GM18951 (cell line): ENCODE data around the gene RIC1.
"Not testable (repeated sequence)": the region's sequence is repeated elsewhere in the genome, so short reads cannot be mapped to it uniquely, and the experiment has no call there.

Experiments used
- POLR2A ChIP-seq: IDR thresholded peaks from 4 replicates; pipeline ENCODE4 v1.6.1; 2011; ENCODE audit warnings: mild to moderate bottlenecking; ENCODE audit not compliant: insufficient read length, insufficient read depth; ENCODE audit errors: extremely low read depth
- in situ Hi-C: fragments of 300-500 bp; cut with MboI; formaldehyde crosslinking; loops from one replicate; pipeline ENCODE4 v1.12.0; 2022; ENCODE audit warnings: low sequenced_read_pairs, mixed read lengths, inconsistent platforms; ENCODE audit not compliant: unreplicated experiment

Gene RIC1

DNA sequence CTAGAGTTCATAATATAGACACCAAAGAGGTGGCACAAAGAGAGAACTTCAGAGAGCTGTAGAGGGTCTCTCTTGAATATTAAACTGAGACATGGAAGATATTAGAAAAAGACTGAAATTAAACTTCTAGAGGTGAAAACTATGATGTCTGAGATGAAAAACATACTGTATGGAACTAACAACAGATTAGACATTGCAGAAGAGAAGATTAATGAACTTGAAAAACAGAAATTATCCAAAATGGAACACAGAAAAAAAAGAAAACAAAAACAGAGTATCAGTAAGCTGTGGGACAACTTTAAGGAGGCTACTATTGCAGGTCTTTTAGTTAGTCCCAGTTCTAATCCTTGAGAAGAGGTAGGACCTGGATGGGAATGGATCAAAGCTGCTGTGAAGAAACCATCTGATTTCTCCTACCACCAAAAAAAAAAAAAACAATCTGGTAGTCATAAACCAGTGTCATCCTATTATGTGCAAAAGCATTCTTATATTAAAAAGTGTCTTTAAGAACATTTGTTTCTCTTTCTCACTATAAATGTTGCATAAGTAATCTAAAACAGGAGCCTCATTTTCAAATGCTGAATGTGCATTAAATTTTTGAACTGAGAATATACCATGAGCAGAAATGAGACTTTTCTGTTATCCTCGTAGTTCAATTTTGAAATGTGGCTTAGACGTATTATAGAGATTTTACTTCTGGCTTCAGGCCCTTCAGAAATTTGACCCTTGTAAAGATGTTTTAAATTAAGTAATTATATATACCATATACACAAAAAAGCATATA lies 107.8 kb downstream of the RIC1 start:
- in situ Hi-C loops, result no loop called here

DNA sequence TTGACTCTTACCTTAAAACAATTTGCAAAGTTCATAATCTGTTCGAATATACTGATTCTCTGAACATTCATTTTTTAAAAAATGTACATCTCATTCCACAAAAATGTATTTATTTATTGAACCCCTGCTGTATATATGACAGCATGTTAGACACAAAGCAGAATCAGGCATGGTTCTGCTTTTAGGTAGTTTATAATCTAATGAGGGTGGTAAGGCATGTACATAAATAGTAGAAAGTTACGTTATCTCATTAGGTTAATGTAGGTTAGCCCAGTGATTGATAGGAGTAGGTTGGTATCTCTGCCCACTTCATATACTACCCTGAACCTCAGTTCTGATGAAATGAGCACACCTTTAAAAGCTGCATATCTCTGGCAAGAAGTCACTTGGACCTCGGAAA lies 114.2 kb downstream of the RIC1 start:
- TF ChIP-seq POLR2A, result no peak
- in situ Hi-C loops, result no loop called here

More for the DNA sequence above, 107.8 kb downstream of the RIC1 start:
- no peak for TF ChIP-seq POLR2A

DNA sequence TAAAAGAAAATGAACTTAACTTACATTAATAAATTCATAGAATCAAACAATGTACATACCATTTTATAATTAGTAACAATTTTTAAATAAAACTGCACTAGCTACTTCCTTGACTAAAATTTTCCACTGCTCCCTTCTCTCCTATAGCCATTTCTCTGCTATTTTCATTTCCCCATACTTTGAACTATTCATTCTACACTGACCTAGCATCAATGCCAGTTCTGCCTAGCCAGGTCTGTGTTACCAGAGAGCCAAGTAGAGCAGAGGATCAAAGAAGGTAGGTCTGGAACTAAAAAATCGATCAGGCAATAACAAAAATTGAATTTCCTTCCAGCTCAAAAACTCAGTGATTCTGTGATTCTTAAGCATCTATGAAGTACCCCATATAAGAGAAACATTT lies 119.5 kb downstream of the RIC1 start:
- in situ Hi-C loops, result no loop called here
- no peak for TF ChIP-seq POLR2A

DNA sequence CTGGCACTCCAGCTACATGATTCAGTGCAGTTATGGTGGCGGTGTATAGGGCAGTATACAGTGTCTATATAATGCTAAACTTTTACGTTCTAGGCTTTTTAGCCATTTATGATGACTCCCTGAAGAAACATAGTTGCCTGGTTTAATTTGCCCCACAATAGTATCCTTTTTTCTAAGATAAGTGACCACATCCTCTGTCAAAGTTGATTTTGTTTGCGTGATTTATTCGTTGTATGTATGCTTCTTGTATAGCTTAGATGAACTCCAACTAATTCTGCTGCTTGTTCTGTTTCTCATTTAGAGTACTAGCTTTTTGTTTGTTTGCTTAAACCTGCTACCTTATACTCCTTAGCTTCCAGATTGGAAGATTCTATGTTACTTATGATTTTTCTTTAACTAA lies 120.4 kb downstream of the RIC1 start:
- in situ Hi-C loops, result no loop called here
- no peak for TF ChIP-seq POLR2A

DNA sequence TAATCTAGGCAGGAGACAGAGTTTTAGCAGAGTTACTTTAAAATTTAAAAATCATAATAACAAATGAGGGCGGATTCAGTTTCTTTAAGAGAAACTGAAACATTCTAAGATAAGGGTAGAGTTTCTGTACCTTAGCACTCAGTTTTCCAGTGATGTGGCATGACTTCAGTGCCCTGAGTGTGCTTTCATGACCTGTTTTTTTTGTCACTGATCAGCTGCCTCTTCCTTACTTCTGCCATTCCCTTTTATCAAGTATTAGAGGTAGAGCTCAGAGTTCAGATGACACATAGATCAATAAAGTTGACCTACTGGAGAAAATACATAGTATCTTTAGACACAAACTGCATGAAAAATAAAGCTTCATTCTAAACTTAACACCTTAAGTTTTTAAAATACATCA lies 121.7 kb downstream of the RIC1 start:
- in situ Hi-C loops, result no loop called here
- TF ChIP-seq POLR2A, result no peak

DNA sequence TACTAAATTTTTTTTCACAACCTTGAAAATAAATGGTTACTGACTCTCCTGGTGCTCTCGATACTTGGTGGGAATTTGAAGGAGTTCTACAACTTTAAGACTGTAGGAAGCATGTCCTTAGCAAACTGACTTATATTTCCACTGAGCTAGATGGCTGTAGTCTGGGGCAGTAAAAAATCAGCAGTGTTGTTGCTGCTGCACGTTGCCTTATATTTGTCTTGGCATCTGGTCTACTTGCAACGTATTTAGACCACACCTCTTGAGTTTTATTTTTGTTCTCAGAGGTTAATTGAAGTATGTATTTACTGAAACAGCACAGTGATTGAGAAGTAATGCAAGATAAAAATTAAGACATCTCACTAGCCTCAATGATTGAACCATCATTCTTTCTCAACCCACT lies 127.7 kb downstream of the RIC1 start:
- in situ Hi-C loops, result no loop called here
- TF ChIP-seq POLR2A, result no peak

DNA sequence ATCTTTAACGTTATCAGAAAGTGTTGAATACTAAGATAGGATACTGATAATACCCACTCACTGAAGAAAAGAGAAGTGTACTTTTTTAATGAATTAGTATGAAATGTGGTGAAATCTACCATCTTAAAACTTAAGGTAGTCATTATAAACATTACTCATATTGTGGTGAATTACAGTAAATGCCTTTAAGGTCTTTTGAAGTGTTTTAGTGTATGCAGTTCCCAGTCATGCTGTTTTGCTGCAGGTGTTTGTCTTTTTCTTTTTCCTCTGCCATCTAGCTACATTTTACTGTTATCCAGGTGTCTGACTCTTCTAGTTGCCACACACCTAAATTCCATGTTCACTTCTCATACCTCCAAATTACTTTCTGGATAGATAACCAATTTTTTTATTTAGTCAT lies 131.4 kb downstream of the RIC1 start:
- no peak for TF ChIP-seq POLR2A
- in situ Hi-C loops, result no loop called here

DNA sequence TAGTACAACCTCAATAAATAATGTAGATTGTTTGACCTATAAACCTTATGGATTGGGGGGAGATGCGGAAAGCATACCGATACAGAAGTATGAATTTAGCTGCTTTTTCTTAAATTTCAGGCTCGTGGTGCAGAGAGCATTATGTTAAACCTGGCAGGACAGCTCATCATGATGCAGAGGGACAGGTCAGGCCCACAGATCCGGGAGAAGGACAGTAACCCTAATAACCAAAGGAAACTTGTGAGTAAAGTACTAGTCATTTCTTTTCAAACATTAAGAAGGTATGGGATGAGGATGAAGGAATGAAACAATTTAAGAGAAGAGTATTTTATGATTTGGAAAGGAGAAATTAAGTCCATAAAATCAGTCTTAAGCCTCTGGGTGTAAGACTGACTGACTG lies 133.5 kb downstream of the RIC1 start:
- TF ChIP-seq POLR2A, result no peak
- in situ Hi-C loops, result no loop called here

DNA sequence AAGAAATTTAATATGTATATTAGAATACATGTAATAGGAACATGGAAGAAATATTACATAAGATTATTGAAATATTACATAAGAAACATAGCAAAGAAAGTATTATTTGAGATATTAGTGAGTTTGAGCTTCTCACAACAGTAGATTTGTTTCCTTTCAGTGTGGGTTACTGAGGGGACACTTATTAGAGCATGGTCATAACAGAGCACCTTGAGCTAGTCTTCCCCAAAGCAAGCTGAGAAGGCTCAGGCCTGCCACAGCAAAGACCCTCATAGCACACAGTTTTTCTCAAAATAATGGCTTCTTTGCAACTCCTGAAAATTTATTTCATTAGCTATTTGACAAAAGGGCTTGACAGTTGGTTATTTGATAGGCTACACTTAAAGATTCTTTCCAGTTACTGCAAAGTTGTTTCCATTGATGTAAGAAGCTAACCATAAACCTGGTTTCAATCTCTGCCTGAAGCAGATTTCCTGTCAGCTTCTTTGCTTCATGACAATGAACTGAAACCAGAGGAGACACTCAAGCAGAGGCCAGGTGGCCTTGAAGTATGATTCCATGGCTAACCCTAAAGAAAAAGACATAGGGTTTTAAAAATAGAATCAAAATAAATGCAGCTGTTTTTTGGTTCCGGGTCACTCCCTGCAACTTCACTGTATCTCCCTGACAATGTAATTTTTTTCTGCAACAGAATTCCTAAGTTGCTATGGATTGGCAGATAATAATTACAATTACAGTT lies 135.4 kb downstream of the RIC1 start:
- in situ Hi-C loops, result no loop called here
- no peak for TF ChIP-seq POLR2A

DNA sequence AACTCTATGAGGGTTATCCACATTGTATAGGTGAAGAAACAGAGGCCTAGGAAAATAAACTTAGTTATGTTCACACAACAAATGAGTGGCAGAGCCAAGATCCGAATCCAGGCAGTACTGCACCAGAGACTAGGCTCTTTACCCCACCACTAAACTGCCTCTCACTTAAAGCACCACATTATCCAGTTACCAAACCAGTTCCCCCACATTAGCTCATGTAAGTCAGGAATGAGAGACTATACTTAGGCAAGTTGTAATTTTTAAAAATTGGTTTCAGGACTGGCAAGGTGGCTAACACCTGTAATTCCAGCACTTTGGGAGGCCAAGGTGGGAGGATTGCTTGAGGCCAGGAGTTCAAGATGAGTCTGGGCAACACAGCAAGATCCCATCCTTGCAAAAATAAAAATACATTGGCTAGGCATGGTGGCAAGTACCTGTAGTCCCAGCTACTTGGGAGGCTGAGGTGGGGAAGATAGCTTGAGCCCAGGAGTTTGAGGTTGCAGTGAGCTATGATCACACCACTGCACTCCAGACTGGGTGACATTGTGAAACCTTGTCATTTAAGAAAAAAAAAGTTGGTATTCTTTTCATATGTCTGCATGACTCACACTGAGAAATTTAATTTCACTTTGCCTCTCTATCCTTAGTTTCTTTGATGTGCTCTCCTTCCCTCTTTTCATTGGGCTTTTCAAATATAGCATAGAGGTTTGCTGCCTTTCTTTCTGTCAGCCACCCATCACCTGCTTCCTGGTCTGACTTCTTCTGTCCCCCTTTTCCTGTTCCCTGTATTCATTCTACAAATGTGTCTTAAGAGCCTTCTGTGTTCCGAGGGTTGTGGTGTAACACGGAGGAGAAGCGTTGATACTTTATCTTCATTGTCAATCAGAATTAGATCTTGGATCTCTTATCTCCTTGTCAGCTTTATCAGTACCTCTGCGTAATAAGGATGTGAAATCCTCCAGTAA lies 139.3 kb downstream of the RIC1 start:
- in situ Hi-C loops, result no loop called here
- TF ChIP-seq POLR2A, result no peak

DNA sequence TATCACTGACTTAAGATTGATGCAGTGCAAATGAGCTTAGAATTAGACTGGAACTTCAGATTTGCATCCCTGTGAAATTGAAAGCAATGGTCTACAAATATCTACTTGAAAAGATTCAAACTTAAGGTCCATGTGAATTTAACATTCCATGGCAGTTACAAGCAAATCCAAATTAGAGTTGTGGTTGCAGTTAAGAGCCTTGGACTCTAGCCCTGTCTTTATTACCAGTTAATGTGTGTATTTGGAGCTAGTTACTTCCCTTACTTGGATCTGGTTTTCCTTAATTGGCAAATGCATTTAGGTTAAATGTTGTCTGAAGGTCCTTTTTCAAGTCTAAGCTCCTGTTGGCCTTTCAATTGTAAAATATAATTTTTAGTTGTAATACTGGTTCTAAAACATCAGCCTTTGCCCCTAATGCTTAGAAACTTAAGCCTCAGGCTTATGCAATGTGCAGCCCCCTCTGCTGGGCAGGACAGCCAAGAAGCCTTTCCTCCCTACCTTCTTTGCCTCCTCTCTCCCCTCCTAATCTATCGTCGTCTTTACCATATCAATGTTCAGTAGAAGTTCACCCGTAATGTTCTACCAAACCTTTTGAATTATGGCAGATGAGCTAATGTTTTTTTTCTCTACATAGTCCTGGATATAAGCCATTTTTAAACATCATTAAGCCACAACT lies 144.6 kb downstream of the RIC1 start:
- in situ Hi-C loops, result no loop called here
- no peak for TF ChIP-seq POLR2A

DNA sequence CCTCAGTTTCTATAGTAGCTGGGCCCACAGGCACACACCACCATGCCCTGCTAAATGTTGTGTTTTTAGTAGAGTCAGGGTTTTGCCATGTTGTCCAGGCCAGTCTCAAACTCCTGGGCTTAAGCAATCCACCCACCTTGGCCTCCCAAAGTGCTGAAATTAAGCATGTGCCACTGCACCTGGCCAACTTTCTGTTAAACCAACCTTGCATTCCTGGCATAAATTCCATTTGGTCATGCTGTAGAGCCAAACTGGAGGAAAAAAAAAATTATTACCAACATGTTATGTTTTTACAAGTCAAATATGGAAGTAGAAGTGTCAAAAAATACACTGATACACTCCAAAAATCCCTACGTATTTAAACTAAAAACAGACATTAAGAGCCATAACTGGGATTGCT lies 149.9 kb downstream of the RIC1 start:
- TF ChIP-seq POLR2A, result no peak
- in situ Hi-C loops, result no loop called here

DNA sequence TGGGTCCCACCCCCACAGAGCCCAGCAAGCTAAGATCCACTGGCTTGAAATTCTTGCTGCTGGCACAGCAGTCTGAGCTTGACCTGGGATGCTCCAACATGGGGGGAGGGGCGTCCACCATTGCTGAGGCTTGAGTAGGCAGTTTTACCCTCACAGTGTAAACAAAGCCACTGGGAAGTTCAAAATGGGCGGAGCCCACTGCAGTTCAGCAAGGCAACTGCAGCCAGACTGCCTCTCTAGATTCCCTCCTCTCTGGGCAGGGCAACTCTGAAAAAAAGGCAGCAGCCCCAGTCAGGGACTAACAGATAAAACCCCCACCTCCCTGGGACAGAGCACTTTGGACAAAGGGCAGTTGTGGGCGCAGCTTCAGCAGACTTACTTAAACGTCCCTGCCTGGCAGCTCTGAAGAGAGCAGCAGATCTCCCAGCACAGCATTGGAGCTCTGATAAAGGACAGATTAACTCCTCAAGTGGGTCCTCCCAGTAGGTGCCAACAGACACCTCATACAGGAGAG lies 150.9 kb downstream of the RIC1 start:
- in situ Hi-C loops, result not testable (repeated sequence)

DNA sequence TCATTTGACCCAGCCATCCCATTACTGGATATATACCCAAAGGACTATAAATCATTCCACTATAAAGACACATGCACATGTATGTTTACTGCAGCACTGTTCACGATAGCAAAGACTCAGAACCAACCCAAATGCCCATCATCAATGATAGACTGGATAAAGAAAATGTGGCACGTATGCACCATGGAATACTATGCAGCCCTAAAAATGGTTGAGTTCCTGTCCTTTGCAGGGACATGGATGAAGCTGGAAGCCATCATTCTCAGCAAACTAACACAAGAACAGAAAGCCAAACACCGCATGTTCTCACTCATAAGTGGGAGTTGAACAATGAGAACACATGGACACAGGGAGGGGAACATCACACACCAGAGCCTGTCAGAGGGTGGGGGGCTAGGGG lies 154.5 kb downstream of the RIC1 start:
- in situ Hi-C loops, result not testable (repeated sequence)
